IPS-NIHi7 (cell line): ENCODE data around the gene PDLIM4.

Experiments
- DNase-seq: peaks from one replicate; pipeline ENCODE4 v3.0.0; 2012; ENCODE audit warnings: mixed read lengths; ENCODE audit errors: extremely low spot score

PDLIM4 gene

GRCh38 chr5:132227485-132228240 lies 29.8 kb upstream of the PDLIM4 start, which contains the start of gene P4HA2:
P4HA2 (minus strand) TSS chr5:132227853; CDS start chr5:132218626, 9,227 bp downstream.
- DNase-seq: peak; percentile 89

- no peak for DNase-seq
Measured at GRCh38 chr5:132228241-132229035, 29.1 kb upstream of the PDLIM4 start.

- DNase-seq: no peak
Measured at GRCh38 chr5:132229236-132229635, 28.3 kb upstream of the PDLIM4 start.

GRCh38 chr5:132230871-132231270 lies 26.6 kb upstream of the PDLIM4 start:
- no peak for DNase-seq

GRCh38 chr5:132232465-132232864 lies 25.0 kb upstream of the PDLIM4 start:
- no peak for DNase-seq

DNA sequence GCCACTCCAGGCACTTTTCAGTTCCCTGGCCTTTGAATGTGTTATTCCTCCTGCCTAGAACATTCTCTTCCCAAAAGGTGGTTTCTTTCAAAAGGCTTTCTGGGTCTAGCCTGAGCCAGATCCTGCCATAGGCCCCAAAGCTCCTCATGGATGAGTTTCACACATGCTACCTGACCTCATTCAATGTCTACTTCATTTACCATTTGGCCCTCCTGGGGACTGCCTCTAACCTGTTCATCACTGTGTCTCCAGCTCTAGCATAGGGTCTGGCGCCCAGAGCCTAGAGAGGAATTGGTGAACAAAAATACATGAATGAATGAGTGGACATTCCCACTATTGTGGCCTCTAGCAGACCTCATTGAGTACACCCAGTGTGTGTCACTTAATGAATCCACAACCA lies 24.4 kb upstream of the PDLIM4 start:
- no peak for DNase-seq

DNA sequence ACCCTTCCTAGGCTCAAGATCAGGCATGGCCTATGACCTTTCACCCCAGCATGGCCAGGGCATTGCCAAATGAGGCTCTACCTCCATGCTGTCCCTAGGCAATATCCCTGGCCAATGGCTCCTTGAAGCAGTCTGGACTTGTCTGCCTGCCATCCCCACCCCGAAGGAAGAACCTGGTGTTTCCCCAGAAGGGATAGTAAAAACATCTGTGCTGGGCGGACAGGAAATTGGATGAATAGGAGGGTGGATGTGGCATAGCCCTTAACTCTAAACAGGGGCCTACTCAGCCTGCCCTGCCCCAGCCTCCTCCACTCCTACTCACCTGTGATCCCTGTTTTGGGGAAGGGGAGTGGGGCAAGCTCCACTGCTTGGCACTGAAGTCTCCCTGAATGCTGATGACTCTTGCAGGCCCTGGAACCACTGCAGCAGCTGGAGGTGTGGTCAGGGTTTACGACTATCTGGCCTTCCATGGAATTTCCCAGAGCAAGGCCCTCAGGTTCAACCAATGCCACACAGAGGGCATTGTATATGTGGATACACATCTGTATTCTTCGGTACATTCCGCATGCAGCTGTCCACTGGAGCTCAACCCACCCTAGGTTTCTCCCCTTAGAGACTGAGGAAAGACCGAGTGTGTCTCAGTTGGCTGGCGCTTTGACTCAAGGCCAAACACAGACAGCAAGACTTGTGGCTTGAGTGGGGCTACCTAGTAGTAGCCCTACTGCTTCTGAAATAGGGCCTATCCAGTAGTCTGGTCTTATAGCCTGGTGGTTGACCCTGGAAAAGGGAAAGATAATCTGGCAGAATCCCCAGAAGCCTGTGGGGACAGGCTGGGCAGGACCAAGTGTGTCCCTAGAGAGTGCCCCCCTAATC lies 23.4 kb upstream of the PDLIM4 start:
- no peak for DNase-seq

DNA sequence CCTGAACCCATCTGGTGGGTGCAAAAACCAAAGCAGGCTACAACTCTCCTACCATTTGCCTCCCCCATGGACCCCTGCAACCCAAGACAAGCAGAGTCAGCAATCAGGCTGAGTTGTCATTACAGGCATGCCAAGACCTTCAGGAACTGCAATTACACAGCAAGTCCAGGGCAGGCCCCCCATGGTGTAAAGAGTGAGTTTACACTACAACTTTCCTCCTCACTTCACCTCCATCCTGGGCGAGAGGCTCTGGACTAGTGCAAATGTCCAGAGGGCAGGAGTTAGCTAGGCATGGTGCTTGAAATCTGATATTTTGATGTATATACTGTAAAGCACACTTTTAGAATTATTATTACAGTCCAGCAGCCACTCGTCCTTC lies 22.8 kb upstream of the PDLIM4 start:
- DNase-seq: no peak

- DNase-seq: no peak
Measured at GRCh38 chr5:132235340-132235739, 22.2 kb upstream of the PDLIM4 start.

DNA sequence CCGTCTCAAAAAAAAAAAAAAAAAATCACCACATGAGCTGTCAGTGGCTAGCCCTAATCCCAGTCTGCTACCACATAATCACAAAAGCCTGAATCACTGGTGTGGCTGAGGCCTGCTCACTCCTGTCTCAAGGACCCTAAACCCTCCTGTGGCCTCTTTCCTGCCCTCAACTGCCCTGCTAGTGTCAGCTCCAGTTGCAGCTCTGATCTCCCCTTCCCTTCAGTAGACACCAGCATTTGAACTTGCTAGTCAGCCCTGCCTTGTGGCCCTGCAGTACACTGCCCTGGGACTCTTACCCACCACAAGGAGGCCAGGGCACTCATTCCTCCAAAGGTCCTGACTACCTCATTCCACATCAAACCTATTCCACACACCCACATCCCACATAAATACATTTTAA lies 20.4 kb upstream of the PDLIM4 start:
- no peak for DNase-seq

GRCh38 chr5:132237670-132238069 lies 19.8 kb upstream of the PDLIM4 start:
- no peak for DNase-seq

GRCh38 chr5:132238169-132238744 lies 19.2 kb upstream of the PDLIM4 start:
- peak; percentile 75 for DNase-seq

DNA sequence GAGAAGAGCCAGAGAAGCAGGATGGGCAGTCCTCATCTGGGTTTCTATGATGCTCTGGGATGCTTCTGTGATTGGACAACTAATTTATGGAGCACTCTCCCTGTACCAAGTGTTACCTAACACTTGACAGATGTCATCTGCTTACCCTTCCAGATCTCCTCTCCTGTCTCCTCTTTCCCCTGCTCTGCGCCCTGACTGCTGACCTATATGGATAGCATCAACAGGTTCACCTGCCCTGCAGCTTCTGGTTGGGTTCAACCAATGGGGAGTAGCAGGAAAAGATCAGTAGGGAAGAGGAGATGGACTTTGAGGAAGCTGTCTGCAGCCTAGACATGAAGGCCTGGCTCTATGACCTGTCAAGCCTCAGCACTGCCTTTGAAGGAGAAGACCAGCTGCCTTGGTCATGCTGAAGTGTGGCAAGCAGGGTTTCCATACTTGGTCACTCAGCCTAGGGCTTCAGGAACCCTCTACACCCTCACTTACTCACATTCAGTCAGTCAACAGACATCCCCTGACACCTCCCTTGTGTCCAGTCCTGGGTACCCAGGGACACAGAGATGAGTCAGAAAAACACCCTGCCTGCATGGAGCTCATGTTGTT lies 18.5 kb upstream of the PDLIM4 start:
- DNase-seq: no peak

DNA sequence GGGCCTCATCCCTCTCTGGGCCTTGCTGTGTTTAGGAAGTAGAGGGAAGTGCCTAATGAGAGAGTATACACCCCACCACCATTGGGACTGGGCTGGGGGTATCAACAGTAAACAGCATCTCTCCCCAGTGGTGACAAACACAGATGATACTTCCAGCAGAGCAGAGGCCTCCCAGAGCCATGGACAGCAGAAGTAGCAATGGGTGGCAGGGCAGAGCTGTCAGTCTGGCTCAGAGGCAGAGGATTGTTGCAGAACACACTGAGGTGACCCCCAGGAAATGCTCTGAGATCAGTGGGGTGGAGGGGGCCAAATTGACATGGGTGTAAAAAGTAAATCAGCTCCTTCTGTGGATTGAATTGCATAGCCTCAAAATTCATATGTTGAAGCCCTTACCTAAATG lies 17.7 kb upstream of the PDLIM4 start:
- no peak for DNase-seq

GRCh38 chr5:132243366-132243977 lies 14.0 kb upstream of the PDLIM4 start:
- no peak for DNase-seq

- DNase-seq: no peak
Measured at GRCh38 chr5:132245593-132245992, 11.9 kb upstream of the PDLIM4 start.

- no peak for DNase-seq
Measured at GRCh38 chr5:132246806-132247205, 10.7 kb upstream of the PDLIM4 start.

- DNase-seq: no peak
Measured at GRCh38 chr5:132250547-132250946, 6.9 kb upstream of the PDLIM4 start.

GRCh38 chr5:132251220-132251725 lies 6.2 kb upstream of the PDLIM4 start:
- no peak for DNase-seq

GRCh38 chr5:132253008-132253441 lies 4.5 kb upstream of the PDLIM4 start:
- DNase-seq: no peak
